Fibroblast of lung (primary cell): Measurements from ENCODE around the gene GLUL.

Source experiments
- CTCF ChIP-seq, 2 donors: IDR thresholded peaks in 1 of 2; conservative IDR thresholded peaks in 1 of 2; 1 replicate in 1 of 2; 2 replicates in 1 of 2; pipeline ENCODE4 v1.5.1; 2011 to 2012; ENCODE audit warnings: low read length in 2 of 2, control low read depth in 1 of 2, inconsistent platforms in 1 of 2, low read depth in 1 of 2, mild to moderate bottlenecking in 1 of 2
- EZH2 ChIP-seq: IDR thresholded peaks from 2 replicates; pipeline ENCODE4 v1.5.1; 2012; ENCODE audit warnings: low read length, control low read depth, mild to moderate bottlenecking; ENCODE audit errors: missing control alignments

- no peak for TF ChIP-seq CTCF (conservative IDR thresholded peaks at IDR 0.05 in 1 of 2, IDR thresholded peaks at IDR 0.05 in 1 of 2; ENCODE audit: low read depth in 1 of 2, low read length in 2 of 2)
- no peak for TF ChIP-seq EZH2
Observed at GRCh38 chr1:182391028-182391361, 595 bp downstream of the GLUL start.
